HL-60 (cell line): Measurements from ENCODE around the gene KRTAP5-5.

Experiments used
- CTCF ChIP-seq: IDR thresholded peaks from one replicate; pipeline ENCODE4 v1.5.1; 2011; ENCODE audit warnings: low read length, control low read depth, inconsistent platforms; ENCODE audit not compliant: insufficient read depth
- GABPA ChIP-seq: IDR thresholded peaks from 2 replicates; pipeline ENCODE4 v1.6.1; 2012; ENCODE audit warnings: low read depth
- POLR2AphosphoS5 ChIP-seq: IDR thresholded peaks from 2 replicates; pipeline ENCODE4 v1.6.1; 2012; ENCODE audit warnings: low read depth
- SPI1 ChIP-seq: IDR thresholded peaks from 2 replicates; pipeline ENCODE4 v1.6.1; 2012; ENCODE audit warnings: low read depth, mild to moderate bottlenecking, borderline replicate concordance
- TF ChIP-seq, protein P1 (sequence below): IDR thresholded peaks from 2 replicates; pipeline ENCODE4 v1.6.1; 2012; ENCODE audit warnings: low read depth; ENCODE audit not compliant: insufficient replicate concordance

GRCh38 chr11:1665313-1665712 lies 35.7 kb downstream of the KRTAP5-5 start:
- TF ChIP-seq CTCF (no peak), SPI1 (no peak), POLR2AphosphoS5 (no peak), GABPA (no peak)
- TF ChIP-seq, protein P1, sequence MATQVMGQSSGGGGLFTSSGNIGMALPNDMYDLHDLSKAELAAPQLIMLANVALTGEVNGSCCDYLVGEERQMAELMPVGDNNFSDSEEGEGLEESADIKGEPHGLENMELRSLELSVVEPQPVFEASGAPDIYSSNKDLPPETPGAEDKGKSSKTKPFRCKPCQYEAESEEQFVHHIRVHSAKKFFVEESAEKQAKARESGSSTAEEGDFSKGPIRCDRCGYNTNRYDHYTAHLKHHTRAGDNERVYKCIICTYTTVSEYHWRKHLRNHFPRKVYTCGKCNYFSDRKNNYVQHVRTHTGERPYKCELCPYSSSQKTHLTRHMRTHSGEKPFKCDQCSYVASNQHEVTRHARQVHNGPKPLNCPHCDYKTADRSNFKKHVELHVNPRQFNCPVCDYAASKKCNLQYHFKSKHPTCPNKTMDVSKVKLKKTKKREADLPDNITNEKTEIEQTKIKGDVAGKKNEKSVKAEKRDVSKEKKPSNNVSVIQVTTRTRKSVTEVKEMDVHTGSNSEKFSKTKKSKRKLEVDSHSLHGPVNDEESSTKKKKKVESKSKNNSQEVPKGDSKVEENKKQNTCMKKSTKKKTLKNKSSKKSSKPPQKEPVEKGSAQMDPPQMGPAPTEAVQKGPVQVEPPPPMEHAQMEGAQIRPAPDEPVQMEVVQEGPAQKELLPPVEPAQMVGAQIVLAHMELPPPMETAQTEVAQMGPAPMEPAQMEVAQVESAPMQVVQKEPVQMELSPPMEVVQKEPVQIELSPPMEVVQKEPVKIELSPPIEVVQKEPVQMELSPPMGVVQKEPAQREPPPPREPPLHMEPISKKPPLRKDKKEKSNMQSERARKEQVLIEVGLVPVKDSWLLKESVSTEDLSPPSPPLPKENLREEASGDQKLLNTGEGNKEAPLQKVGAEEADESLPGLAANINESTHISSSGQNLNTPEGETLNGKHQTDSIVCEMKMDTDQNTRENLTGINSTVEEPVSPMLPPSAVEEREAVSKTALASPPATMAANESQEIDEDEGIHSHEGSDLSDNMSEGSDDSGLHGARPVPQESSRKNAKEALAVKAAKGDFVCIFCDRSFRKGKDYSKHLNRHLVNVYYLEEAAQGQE, result no peak
